HG02610 (cell line): Measurements from ENCODE around the gene ERMN.

Source experiments
- ATAC-seq: cut with Tn5 transposase; IDR thresholded peaks from one replicate; pipeline ENCODE4 v1.9.1; 2021; ENCODE audit warnings: mild to moderate bottlenecking, moderate library complexity; ENCODE audit not compliant: unreplicated experiment

The ERMN gene

DNA sequence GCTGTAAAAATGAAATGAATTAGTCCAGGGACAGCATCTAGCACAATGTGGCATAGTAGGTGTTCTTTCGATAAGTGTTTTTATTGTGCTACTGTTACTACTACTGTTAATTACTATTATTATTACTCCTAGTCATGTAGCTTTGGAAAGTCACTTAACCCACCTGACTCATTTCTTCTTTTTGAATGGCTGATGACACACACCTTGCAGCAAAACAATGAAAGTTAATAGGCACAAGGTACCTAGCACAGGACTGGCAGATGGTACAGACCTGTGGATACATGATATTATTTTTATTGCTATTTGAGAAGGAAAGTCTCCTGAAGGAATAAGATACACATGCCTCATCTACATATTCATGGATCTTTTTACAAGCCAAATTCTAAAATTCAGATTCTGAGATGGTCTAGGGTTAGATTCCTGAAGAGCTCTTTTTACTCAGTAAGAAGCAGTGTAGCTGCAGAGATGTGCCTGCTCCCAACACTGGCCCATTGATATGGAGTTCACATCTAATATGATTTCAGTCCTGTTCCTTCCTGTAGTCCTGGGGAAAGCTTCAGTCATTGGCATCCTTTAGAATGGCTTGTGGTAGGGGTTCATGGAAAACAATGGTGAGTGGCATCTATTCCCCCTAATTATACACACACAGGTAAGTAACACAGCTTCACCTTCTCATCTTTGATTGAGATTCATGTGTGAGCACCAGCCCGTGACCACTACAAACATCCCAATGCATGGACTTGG lies 7.9 kb upstream of the ERMN start:
- peak; percentile 43 for ATAC-seq

- ATAC-seq = no peak
These were observed 3.9 kb upstream of the ERMN start for GRCh38 chr2:157329524-157329923.

GRCh38 chr2:157327621-157328500 lies 2.2 kb upstream of the ERMN start:
- ATAC-seq = peak; percentile 94

DNA sequence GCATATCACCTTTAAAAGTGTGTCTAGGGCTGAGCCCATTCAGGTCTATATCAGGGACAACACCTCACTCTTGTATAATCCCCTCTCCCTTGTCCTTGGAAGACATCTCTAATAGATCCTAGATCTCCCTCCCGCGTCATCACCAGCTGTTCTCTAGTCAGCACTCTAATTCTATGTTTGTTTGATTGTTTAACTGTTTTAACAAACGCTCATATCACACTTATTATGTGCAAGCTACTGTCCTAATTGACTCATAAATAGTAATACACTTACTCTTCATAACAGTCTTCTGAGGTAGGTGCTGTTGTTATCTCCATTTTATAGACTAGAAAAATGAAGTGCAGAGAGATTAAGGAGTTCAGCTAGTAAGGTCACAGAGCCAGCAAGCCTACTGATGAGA lies 1.6 kb upstream of the ERMN start:
- peak; percentile 56 for ATAC-seq

DNA sequence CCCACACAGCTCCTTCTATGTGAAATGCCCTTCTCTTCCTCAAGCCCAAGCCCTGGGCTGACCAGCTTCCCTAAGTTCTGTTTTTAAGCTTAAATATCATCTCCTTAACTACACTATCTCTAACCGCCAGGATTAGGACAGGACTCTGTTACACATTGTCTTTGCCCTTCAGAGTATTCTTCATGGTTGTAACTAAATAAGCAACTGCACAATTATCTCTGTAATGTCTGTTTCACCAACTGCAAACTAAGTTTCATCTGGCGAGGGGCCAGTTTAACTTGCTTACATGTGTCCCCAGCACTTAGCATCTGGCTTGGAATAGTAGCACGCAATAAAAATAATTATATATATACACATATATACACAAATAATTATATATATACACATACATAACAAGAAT lies 1.1 kb upstream of the ERMN start:
- no peak for ATAC-seq

- no peak for ATAC-seq
These were observed 1.2 kb downstream of the ERMN start for GRCh38 chr2:157324331-157324843.

DNA sequence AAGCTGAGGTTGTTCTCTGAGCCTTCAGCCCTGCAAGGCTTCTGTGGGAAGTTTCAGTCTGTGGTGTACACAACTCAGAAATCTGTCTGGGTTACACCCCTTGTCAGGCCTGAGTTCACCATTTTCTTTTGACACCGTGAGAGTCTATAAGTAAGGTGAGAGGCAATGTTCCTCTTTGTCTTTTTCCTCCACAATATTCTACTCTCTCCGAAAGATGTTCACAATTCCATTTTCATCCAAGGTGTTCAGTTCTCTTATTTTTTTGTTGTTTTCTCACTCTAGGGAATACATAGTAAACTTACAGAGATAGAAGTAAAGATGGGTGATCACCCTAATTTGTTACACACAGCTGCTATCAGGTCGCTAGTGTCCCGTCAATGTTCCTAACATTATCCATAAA lies 3.2 kb downstream of the ERMN start:
- no peak for ATAC-seq

GRCh38 chr2:157321466-157321865 lies 4.2 kb downstream of the ERMN start:
- no peak for ATAC-seq

- ATAC-seq = no peak
These were observed 5.2 kb downstream of the ERMN start for GRCh38 chr2:157320409-157320808.

- ATAC-seq = no peak
These were observed 5.8 kb downstream of the ERMN start for GRCh38 chr2:157319795-157320194.

GRCh38 chr2:157318884-157319283 lies 6.7 kb downstream of the ERMN start:
- no peak for ATAC-seq

- ATAC-seq = no peak
These were observed 9.7 kb downstream of the ERMN start for GRCh38 chr2:157315901-157316300.

GRCh38 chr2:157312866-157313486 lies 12.6 kb downstream of the ERMN start:
- ATAC-seq = peak; percentile 79

- no peak for ATAC-seq
These were observed 13.9 kb downstream of the ERMN start for GRCh38 chr2:157311706-157312105.

- ATAC-seq = no peak
These were observed 15.7 kb downstream of the ERMN start for GRCh38 chr2:157309878-157310277.

DNA sequence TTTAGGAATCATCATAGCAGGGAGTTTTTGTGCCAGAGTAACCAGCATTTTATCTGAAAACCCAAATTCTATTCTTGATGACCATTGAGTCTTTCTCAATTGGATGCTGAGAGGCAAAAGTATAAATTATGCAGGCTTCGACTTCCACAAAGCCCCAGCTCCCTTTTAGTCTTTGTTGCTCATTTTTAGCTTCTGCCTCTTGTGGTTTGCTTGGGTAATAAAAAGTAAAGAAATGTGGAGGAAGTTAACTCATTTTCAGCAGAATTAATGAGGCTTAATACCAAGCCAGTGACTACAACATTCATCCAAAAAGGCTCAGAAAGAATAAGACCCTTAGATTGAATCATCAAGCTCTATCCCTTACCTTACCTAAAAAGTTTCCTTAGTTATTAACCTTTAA lies 18.6 kb downstream of the ERMN start:
- no peak for ATAC-seq

DNA sequence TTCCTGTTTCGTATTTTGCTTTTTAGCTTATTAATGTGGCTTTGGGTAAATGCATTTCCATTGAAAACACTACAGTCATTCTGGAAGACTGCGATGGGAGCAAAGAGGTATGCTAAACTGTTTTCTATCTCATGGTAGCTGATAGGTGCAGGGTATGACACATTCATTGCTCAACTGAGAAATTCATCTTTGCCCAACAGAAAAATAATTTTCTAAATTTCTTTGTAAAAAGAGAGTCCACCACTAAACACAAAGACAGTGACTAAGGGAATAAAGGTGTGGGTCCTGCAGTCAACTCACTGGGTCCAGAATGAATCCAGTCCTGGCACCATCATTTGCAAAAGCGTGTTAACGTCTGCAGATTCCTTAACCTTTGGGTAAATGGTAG lies 19.9 kb downstream of the ERMN start:
- ATAC-seq = no peak

DNA sequence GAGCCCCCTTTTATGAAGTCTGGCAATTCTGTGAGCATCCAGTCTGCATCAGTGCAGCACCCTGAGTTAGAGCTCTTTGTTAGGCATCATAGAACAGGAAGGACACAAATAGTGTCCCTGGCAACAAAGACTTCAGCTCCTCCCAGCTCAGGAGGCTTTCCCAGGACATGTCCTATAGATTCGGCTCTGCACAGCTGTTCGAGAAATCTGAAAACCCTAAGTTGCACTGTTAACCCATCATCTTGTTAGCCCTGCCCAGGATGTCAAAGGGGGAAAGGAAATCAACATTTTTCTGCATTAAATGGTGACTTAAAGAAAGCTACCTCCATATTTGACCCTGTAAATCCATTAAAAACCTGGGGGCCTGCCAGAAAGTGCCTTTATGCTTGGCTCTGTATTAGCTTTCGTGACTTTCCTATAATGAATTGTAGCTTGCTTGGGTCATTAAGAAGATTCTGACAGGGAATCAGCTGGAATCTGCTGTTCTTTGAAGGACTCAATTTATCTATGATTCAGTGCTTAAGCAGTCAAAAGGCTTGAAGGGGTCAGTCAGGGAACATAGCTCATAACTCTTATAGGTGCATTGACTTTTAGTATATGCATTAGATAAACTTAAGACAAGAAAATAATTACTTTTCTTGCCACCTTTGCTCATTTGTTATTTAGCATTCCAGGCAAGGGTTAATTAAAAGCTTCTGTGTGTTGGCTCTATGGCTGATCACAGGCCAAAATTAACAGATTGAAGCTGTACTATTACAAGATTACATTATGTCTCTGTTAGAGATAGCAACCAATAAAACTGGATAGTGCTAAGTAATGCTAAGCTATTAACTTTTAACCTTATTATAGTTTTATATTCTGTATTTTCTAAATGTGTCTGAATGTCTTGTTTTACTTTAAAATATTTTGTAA lies 20.6 kb downstream of the ERMN start:
- ATAC-seq = no peak

GRCh38 chr2:157303612-157304011 lies 22.0 kb downstream of the ERMN start:
- ATAC-seq = no peak

DNA sequence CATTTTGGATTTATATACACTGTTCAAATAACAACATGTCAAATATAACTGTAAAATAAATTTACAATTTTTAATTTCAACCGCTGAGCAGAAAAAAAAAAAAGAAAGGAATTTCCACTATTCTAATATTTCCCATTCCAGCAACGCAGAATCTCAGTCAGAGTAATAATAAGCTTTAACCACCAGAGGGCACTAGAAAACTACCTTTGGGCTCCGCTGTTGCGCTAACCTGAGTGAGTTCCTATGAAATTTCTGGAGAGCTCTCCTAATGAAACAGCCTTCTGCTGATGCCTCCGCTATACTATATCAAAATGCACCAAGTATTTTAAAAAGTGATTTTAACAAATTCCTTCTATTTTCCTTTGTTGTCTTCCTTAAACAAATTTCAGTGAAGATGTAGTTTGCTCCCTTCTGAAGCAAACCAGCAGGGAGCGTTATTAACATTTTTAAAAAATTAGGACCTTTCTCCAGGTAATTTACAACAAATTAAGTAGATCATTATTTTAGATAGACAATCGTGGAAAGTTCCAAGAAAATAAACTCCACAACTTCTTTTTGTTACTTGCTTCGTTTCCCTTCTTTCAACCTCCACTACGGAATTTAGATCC lies 23.0 kb downstream of the ERMN start:
- ATAC-seq = peak; percentile 66
